ENCODE results near the gene ADAMTS2.
"Not testable (repeated sequence)": the region's sequence is repeated elsewhere in the genome, so short reads cannot be mapped to it uniquely, and the experiment has no call there.

ADAMTS2 gene

GRCh38 chr5:179219661-179220620 lies 125.3 kb downstream of the ADAMTS2 start:
- Histone ChIP-seq H3K9me3 (ENCODE audit: control insufficient read depth, low read depth, low read length) (peaks cover 11% of the 10 kb centered on the region), H3K27me3 (ENCODE audit: control insufficient read depth, insufficient read depth, low read length) (no peaks in the 10 kb centered on the region), H3K36me3 (ENCODE audit: control insufficient read depth, low read depth, low read length) (no peaks in the 10 kb centered on the region), H3K27ac (ENCODE audit: low read length) (no peak overlapping the region), H3K4me1 (ENCODE audit: control insufficient read depth, low read depth, low read length) (no peaks in the 10 kb centered on the region), H3K4me3 (ENCODE audit: low read length) (no peak overlapping the region), H3K9ac (ENCODE audit: low read length) (no peak overlapping the region)

GRCh38 chr5:179218943-179219330 lies 126.3 kb downstream of the ADAMTS2 start:
- H3K27ac ChIP-seq (ENCODE audit: low read length): no peak overlapping the region
- H3K4me1 ChIP-seq (ENCODE audit: control insufficient read depth, low read depth, low read length): no peaks in the 10 kb centered on the region
- H3K4me3 ChIP-seq (ENCODE audit: low read length): no peak overlapping the region
- H3K9ac ChIP-seq (ENCODE audit: low read length): no peak overlapping the region
- no peaks in the 10 kb centered on the region for H3K36me3 ChIP-seq (ENCODE audit: control insufficient read depth, low read depth, low read length)
- peaks cover 6% of the 10 kb centered on the region for H3K9me3 ChIP-seq (ENCODE audit: control insufficient read depth, low read depth, low read length)
- H3K27me3 ChIP-seq (ENCODE audit: control insufficient read depth, insufficient read depth, low read length): no peaks in the 10 kb centered on the region

GRCh38 chr5:179217956-179218942 lies 127.0 kb downstream of the ADAMTS2 start:
- no peaks in the 10 kb centered on the region for H3K36me3 ChIP-seq (ENCODE audit: control insufficient read depth, low read depth, low read length)
- H3K27me3 ChIP-seq (ENCODE audit: control insufficient read depth, insufficient read depth, low read length): no peaks in the 10 kb centered on the region
- H3K9ac ChIP-seq (ENCODE audit: low read length): no peak overlapping the region
- H3K27ac ChIP-seq (ENCODE audit: low read length): no peak overlapping the region
- H3K9me3 ChIP-seq (ENCODE audit: control insufficient read depth, low read depth, low read length): no peaks in the 10 kb centered on the region
- H3K4me3 ChIP-seq (ENCODE audit: low read length): no peak overlapping the region
- no peaks in the 10 kb centered on the region for H3K4me1 ChIP-seq (ENCODE audit: control insufficient read depth, low read depth, low read length)

GRCh38 chr5:179217356-179217755 lies 127.9 kb downstream of the ADAMTS2 start:
- H3K9me3 ChIP-seq (ENCODE audit: control insufficient read depth, low read depth, low read length): no peaks in the 10 kb centered on the region
- H3K27me3 ChIP-seq (ENCODE audit: control insufficient read depth, insufficient read depth, low read length): no peaks in the 10 kb centered on the region
- no peak overlapping the region for H3K4me3 ChIP-seq (ENCODE audit: low read length)
- no peaks in the 10 kb centered on the region for H3K36me3 ChIP-seq (ENCODE audit: control insufficient read depth, low read depth, low read length)
- no peaks in the 10 kb centered on the region for H3K4me1 ChIP-seq (ENCODE audit: control insufficient read depth, low read depth, low read length)
- H3K27ac ChIP-seq (ENCODE audit: low read length): no peak overlapping the region
- H3K9ac ChIP-seq (ENCODE audit: low read length): no peak overlapping the region

GRCh38 chr5:179216381-179216780 lies 128.9 kb downstream of the ADAMTS2 start:
- H3K9me3 ChIP-seq (ENCODE audit: control insufficient read depth, low read depth, low read length); H3K36me3 ChIP-seq (ENCODE audit: control insufficient read depth, low read depth, low read length); H3K27ac ChIP-seq (ENCODE audit: low read length); H3K9ac ChIP-seq (ENCODE audit: low read length); H3K4me3 ChIP-seq (ENCODE audit: low read length); H3K4me1 ChIP-seq (ENCODE audit: control insufficient read depth, low read depth, low read length); H3K27me3 ChIP-seq (ENCODE audit: control insufficient read depth, insufficient read depth, low read length): not testable (repeated sequence)

GRCh38 chr5:179215576-179215975 lies 129.7 kb downstream of the ADAMTS2 start:
- Histone ChIP-seq H3K4me1 (ENCODE audit: control insufficient read depth, low read depth, low read length) (no peaks in the 10 kb centered on the region), H3K9me3 (ENCODE audit: control insufficient read depth, low read depth, low read length) (no peaks in the 10 kb centered on the region), H3K9ac (ENCODE audit: low read length) (no peak overlapping the region), H3K27me3 (ENCODE audit: control insufficient read depth, insufficient read depth, low read length) (no peaks in the 10 kb centered on the region), H3K4me3 (ENCODE audit: low read length) (no peak overlapping the region), H3K27ac (ENCODE audit: low read length) (no peak overlapping the region), H3K36me3 (ENCODE audit: control insufficient read depth, low read depth, low read length) (no peaks in the 10 kb centered on the region)

GRCh38 chr5:179214678-179215077 lies 130.6 kb downstream of the ADAMTS2 start:
- no peaks in the 10 kb centered on the region for H3K4me1 ChIP-seq (ENCODE audit: control insufficient read depth, low read depth, low read length)

GRCh38 chr5:179212870-179213269 lies 132.4 kb downstream of the ADAMTS2 start:
- Histone ChIP-seq H3K9ac (ENCODE audit: low read length) (no peak overlapping the region), H3K27me3 (ENCODE audit: control insufficient read depth, insufficient read depth, low read length) (no peaks in the 10 kb centered on the region), H3K36me3 (ENCODE audit: control insufficient read depth, low read depth, low read length) (no peaks in the 10 kb centered on the region), H3K4me3 (ENCODE audit: low read length) (no peak overlapping the region), H3K27ac (ENCODE audit: low read length) (no peak overlapping the region), H3K4me1 (ENCODE audit: control insufficient read depth, low read depth, low read length) (no peaks in the 10 kb centered on the region), H3K9me3 (ENCODE audit: control insufficient read depth, low read depth, low read length) (no peaks in the 10 kb centered on the region)

More at GRCh38 chr5:179214678-179215077, 130.6 kb downstream of the ADAMTS2 start:
- Histone ChIP-seq H3K9me3 (ENCODE audit: control insufficient read depth, low read depth, low read length) (no peaks in the 10 kb centered on the region), H3K9ac (ENCODE audit: low read length) (no peak overlapping the region), H3K27me3 (ENCODE audit: control insufficient read depth, insufficient read depth, low read length) (no peaks in the 10 kb centered on the region), H3K36me3 (ENCODE audit: control insufficient read depth, low read depth, low read length) (no peaks in the 10 kb centered on the region), H3K4me3 (ENCODE audit: low read length) (no peak overlapping the region), H3K27ac (ENCODE audit: low read length) (no peak overlapping the region)

- Histone ChIP-seq H3K27ac (ENCODE audit: low read length) (no peak overlapping the region), H3K36me3 (ENCODE audit: control insufficient read depth, low read depth, low read length) (no peaks in the 10 kb centered on the region), H3K27me3 (ENCODE audit: control insufficient read depth, insufficient read depth, low read length) (no peaks in the 10 kb centered on the region), H3K9ac (ENCODE audit: low read length) (no peak overlapping the region), H3K4me1 (ENCODE audit: control insufficient read depth, low read depth, low read length) (no peaks in the 10 kb centered on the region), H3K4me3 (ENCODE audit: low read length) (no peak overlapping the region), H3K9me3 (ENCODE audit: control insufficient read depth, low read depth, low read length) (no peaks in the 10 kb centered on the region)
Measured at GRCh38 chr5:179211631-179212030, 133.6 kb downstream of the ADAMTS2 start.

GRCh38 chr5:179211068-179211467 lies 134.2 kb downstream of the ADAMTS2 start:
- no peaks in the 10 kb centered on the region for H3K36me3 ChIP-seq (ENCODE audit: control insufficient read depth, low read depth, low read length)
- no peak overlapping the region for H3K27ac ChIP-seq (ENCODE audit: low read length)

GRCh38 chr5:179210478-179210877 lies 134.8 kb downstream of the ADAMTS2 start:
- Histone ChIP-seq H3K27me3 (ENCODE audit: control insufficient read depth, insufficient read depth, low read length) (no peaks in the 10 kb centered on the region), H3K36me3 (ENCODE audit: control insufficient read depth, low read depth, low read length) (no peaks in the 10 kb centered on the region), H3K4me1 (ENCODE audit: control insufficient read depth, low read depth, low read length) (no peaks in the 10 kb centered on the region), H3K9me3 (ENCODE audit: control insufficient read depth, low read depth, low read length) (no peaks in the 10 kb centered on the region), H3K27ac (ENCODE audit: low read length) (no peak overlapping the region), H3K4me3 (ENCODE audit: low read length) (no peak overlapping the region), H3K9ac (ENCODE audit: low read length) (no peak overlapping the region)

More at GRCh38 chr5:179211068-179211467, 134.2 kb downstream of the ADAMTS2 start:
- Histone ChIP-seq H3K9ac (ENCODE audit: low read length) (no peak overlapping the region), H3K9me3 (ENCODE audit: control insufficient read depth, low read depth, low read length) (no peaks in the 10 kb centered on the region), H3K4me3 (ENCODE audit: low read length) (no peak overlapping the region), H3K4me1 (ENCODE audit: control insufficient read depth, low read depth, low read length) (no peaks in the 10 kb centered on the region), H3K27me3 (ENCODE audit: control insufficient read depth, insufficient read depth, low read length) (no peaks in the 10 kb centered on the region)

Measured in iPS-18a (cell line).